ENCODE data around the gene SPAG8. TPM values are rescaled to one million over a fixed set of nuclear protein-coding genes. Genes with fewer than 3 reads are reported as not detected.

SPAG8 gene
- total and polyA plus RNA-seq, 11 donors = 0.58 to 4.2 (median 2.5) TPM

GRCh38 chr9:35767458-35767857 lies 44.6 kb downstream of the SPAG8 start:
- Histone ChIP-seq H3K4me1 (peaks cover 5 to 24% (median 17%) of the 10 kb centered on the region in 12 donors), H3K4me3 (no peak overlapping the region), H3K9me3 (no peaks in the 10 kb centered on the region), H3K27me3 (no peaks in the 10 kb centered on the region), H3K36me3 (no peaks in the 10 kb centered on the region), H3K27ac (no peak overlapping the region)
- no peak for DNase-seq
- no peak for ATAC-seq
- intact Hi-C loops (cut with DNase I) = no loop called here
- TF ChIP-seq POLR2A (IDR thresholded peaks at IDR 0.05) = no peak
- no peak for TF ChIP-seq CTCF (IDR thresholded peaks at IDR 0.05)
- 90 to 96% (median 91%) methylated on average over 1 of the region's 1 CpG for WGBS, 4 donors

GRCh38 chr9:35766997-35767396 lies 45.1 kb downstream of the SPAG8 start:
- Histone ChIP-seq H3K27ac (no peak overlapping the region), H3K27me3 (no peaks in the 10 kb centered on the region), H3K4me3 (no peak overlapping the region), H3K36me3 (no peaks in the 10 kb centered on the region), H3K9me3 (no peaks in the 10 kb centered on the region), H3K4me1 (peaks cover 5 to 22% (median 16%) of the 10 kb centered on the region in 12 donors)
- DNase-seq (no peak), ATAC-seq (no peak)
- 84 to 91% (median 89%) methylated on average over 2 of the region's 2 CpGs for WGBS, 4 donors
- intact Hi-C loops (cut with DNase I) = no loop called here
- TF ChIP-seq POLR2A (IDR thresholded peaks at IDR 0.05) (no peak), CTCF (IDR thresholded peaks at IDR 0.05) (no peak)

- intact Hi-C loops (cut with DNase I) = no loop called here
- no peak for TF ChIP-seq CTCF (IDR thresholded peaks at IDR 0.05)
- no peak for TF ChIP-seq POLR2A (IDR thresholded peaks at IDR 0.05)
- no peaks in the 10 kb centered on the region for H3K27me3 ChIP-seq
- no peaks in the 10 kb centered on the region for H3K9me3 ChIP-seq
- H3K27ac ChIP-seq = no peak overlapping the region
- H3K36me3 ChIP-seq = no peaks in the 10 kb centered on the region
- H3K4me3 ChIP-seq = no peak overlapping the region
- H3K4me1 ChIP-seq = peaks cover 0 to 12% (median 3%) of the 10 kb centered on the region in 12 donors
- no peak for ATAC-seq
- DNase-seq = no peak
- 92 to 100% (median 100%) methylated on average over 1 of the region's 1 CpG for WGBS, 4 donors
Observed at GRCh38 chr9:35763803-35764202, 48.3 kb downstream of the SPAG8 start.

- H3K4me1 ChIP-seq = peaks cover 0 to 18% (median 9%) of the 10 kb centered on the region in 12 donors
- TF ChIP-seq POLR2A (IDR thresholded peaks at IDR 0.05) (no peak), CTCF (IDR thresholded peaks at IDR 0.05) (no peak)
- no peaks in the 10 kb centered on the region for H3K9me3 ChIP-seq
- no peak overlapping the region for H3K27ac ChIP-seq
- ATAC-seq (no peak), DNase-seq (no peak)
- H3K27me3 ChIP-seq = no peaks in the 10 kb centered on the region
- no peak overlapping the region for H3K4me3 ChIP-seq
- intact Hi-C loops (cut with DNase I) = no loop called here
- H3K36me3 ChIP-seq = no peaks in the 10 kb centered on the region
- WGBS, 4 donors = 89 to 94% (median 93%) methylated on average over 2 of the region's 2 CpGs
Observed at GRCh38 chr9:35763181-35763580, 48.9 kb downstream of the SPAG8 start.
